Activated naive CD8-positive, alpha-beta T cell treated with anti-CD3 and anti-CD28 coated beads, Interleukin-2, amount 50 U/mL, for 16 hours (primary cell): ENCODE measurements around the gene TRH.
"Not testable (repeated sequence)": the region's sequence is repeated elsewhere in the genome, so short reads cannot be mapped to it uniquely, and the experiment has no call there.

Source experiments
- DNase-seq: peaks from one replicate; pipeline ENCODE4 v3.0.0-alpha.2; 2020; ENCODE audit warnings: low read depth, low spot score

TRH gene

DNA sequence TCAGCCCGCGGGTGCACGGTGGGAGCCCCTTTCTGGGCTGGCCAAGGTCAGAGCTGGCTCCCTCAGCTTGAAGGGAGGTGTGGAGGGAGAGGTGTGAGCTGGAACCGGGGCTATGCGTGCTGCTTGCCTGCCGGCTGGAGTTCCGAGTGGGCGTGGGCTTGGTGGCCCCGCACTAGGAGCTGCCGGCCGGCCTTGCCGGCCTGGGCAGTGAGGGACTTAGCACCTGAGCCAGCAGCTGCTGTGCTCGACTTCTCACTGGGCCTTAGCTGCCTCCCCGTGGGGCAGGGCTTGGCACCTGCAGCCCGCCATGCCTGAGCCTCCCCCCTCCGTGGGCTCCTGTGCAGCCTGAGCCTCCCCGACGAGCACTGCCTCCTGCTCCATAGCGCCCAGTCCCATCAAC lies 36.0 kb downstream of the TRH start:
- no peak for DNase-seq

GRCh38 chr3:130012108-130012507 lies 37.6 kb downstream of the TRH start:
- DNase-seq, result not testable (repeated sequence)

- not testable (repeated sequence) for DNase-seq
Observed at GRCh38 chr3:130013246-130013645, 38.7 kb downstream of the TRH start.

GRCh38 chr3:130014526-130014925 lies 40.0 kb downstream of the TRH start:
- no peak for DNase-seq

DNA sequence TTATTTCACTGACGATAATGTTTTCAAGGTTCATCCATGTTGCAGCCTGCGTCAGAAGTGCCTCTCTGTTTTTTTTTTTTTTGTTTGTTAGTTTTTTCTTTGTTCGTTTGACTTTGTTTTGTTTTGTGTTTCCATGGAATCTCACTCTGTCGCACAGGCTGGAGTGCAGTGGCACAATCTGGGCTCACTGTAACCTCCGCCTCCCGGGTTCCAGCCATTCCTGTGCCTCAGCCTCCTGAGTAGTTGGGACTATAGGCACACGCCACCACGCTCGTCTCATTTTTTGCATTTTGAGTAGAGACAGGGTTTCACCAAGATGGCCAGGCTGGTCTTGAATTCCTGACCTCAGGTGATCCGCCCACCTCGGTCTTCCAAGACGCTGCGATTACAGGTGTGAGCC lies 43.1 kb downstream of the TRH start:
- DNase-seq, result not testable (repeated sequence)

DNA sequence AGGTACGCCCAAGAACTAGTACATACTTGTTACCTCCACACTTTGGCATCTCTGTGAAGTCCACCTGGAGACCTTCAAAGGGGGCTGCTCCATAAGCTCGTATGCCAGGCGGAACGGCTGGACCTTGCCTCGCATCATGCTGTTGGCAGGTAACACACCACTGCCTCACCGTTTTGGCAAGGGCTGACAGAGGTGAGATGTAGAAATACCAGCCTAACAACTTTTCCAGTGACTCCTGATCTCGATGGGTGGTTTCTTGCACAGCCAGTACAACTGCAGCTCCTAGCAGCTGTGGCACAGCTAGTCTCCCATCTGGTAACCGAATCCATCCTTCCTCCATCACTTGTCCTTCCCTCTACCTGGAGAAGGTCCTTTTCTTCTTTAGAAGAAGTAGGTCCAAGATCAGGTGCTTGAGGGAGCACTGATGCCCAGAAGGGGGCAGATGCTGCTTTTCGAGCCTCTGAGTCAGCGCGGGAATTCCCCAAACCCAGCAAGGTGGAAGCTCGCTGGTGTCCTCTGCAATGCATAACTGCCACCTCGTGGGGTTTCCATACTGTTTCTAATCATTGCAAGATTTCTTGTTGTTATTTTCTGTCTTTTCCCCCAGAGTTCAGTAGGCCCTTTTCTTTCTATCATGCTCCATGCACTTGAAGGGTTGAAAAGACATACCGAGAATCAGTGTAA lies 51.8 kb downstream of the TRH start:
- DNase-seq, result not testable (repeated sequence)

GRCh38 chr3:130027437-130027836 lies 52.9 kb downstream of the TRH start:
- not testable (repeated sequence) for DNase-seq
